AG09309 (cell line): ENCODE results near the gene RGS3.

Experiments used
- DNase-seq: peaks from one replicate; pipeline ENCODE4 v3.0.0-alpha.2; 2010; ENCODE audit warnings: low read depth
- H3K4me3 ChIP-seq: 2 replicates; pipeline ENCODE4 v1.5.1; 2011; ENCODE audit warnings: mild to moderate bottlenecking, low read depth, low read length, moderate library complexity; ENCODE audit not compliant: control insufficient read depth
- TF ChIP-seq, protein P1 (sequence below): IDR thresholded peaks from 2 replicates; pipeline ENCODE4 v1.5.1; 2011; ENCODE audit warnings: mild to moderate bottlenecking, low read depth, low read length, inconsistent platforms; ENCODE audit not compliant: insufficient read depth, control insufficient read depth; ENCODE audit errors: missing control alignments

The RGS3 gene

DNA sequence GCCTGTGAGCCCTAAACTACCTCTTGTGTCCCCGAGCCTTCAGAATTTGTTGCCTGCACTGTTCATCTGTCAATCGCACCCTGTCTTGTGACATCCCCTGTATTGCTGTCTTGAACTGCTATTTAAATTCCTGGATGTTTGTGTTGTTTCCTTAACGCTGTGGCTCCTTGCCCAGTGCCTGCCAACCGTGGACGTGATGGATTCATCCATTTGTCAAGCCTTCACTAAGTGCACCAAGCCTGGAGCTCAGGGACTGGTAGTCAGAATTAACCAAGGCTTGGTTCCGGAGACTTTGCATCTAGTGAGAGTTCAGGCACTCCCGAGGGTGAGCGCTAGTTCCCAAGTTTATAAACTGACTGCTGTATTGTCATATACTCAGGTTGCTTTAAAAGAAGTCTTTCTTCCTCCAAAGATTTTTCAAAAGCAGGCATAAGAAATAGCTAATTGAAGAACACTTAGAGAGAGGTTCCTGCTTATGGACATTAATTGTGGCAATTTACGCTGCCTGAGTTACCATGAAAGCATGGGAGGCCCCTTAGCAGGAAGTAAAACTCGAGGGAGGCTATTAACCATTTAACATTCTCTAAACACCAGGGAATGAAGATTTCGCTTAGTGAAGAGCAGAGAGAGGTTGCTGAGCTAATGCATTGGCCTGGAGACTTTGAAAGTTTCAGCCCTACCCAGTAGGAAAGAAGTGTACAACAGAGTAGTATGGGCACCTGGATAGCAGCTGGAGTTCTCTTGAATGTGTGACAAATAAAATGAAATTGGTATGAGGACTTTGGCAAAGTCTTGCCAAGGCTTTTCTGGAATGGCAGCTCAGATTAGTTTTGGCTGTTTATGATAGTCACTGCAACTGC lies 29.0 kb downstream of the RGS3 start:
- DNase-seq, result no peak
- TF ChIP-seq, protein P1, sequence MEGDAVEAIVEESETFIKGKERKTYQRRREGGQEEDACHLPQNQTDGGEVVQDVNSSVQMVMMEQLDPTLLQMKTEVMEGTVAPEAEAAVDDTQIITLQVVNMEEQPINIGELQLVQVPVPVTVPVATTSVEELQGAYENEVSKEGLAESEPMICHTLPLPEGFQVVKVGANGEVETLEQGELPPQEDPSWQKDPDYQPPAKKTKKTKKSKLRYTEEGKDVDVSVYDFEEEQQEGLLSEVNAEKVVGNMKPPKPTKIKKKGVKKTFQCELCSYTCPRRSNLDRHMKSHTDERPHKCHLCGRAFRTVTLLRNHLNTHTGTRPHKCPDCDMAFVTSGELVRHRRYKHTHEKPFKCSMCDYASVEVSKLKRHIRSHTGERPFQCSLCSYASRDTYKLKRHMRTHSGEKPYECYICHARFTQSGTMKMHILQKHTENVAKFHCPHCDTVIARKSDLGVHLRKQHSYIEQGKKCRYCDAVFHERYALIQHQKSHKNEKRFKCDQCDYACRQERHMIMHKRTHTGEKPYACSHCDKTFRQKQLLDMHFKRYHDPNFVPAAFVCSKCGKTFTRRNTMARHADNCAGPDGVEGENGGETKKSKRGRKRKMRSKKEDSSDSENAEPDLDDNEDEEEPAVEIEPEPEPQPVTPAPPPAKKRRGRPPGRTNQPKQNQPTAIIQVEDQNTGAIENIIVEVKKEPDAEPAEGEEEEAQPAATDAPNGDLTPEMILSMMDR, result no peak
- H3K4me3 ChIP-seq, result no peak overlapping the region

DNA sequence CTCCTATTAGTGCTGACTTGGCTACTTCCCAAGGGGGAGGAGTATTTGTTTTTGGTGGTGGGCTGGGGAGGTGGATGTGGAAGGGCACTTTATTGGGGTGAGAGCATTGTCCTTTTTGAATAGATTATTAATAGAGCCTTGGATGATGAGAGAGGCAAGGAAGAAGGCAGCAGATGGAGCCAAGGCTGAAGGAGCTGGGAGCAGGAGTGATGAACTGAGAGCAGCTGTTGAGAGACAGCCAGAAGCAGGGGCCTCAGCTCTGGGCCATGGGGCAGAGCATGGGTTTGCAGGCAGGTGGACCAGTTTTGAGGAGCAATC lies 29.6 kb downstream of the RGS3 start:
- no peak overlapping the region for H3K4me3 ChIP-seq
- DNase-seq, result no peak
- TF ChIP-seq, protein P1, result no peak

DNA sequence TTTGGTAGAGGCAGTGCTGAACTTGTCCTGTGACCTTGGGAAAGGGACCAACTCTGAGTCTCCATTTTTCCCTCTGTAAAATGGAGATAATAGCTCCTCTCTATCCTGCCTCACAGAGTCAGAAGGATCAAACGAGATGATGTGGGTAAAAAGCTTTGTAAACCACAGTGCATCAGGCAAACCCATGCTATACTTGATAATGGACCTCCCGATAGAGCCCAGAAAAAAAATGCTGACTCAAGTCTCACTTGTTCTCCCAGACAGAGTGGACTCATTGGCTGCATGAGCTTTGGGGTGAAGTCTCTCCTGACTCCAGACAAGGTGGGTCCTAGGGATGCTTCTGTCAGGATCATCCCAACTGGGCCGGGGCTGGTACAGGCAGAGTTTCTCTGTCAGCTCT lies 32.0 kb downstream of the RGS3 start:
- no peak for DNase-seq
- no peak overlapping the region for H3K4me3 ChIP-seq

DNA sequence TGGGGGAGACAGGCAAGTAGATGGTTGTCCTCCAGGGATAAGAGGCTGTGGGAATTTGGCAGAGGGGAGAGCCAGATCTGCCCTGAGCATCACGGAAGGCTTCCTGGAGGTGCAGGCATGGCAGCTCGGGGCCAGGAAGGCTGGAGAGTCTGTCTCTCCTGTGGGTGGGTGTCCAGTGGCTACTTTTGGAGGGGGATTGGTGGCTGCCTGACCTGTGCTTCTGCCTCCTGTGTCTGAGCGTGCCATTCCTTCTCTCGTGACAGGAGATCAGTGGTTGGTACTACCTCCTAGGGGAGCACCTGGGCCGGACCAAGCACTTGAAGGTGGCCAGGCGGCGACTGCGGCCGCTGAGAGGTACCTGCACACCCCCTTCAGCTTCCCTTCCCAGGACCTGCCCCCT lies 33.5 kb downstream of the RGS3 start:
- H3K4me3 ChIP-seq, result no peak overlapping the region
- DNase-seq, result no peak
- TF ChIP-seq, protein P1, result no peak

More for the DNA sequence above, 32.0 kb downstream of the RGS3 start:
- TF ChIP-seq, protein P1, result no peak

DNA sequence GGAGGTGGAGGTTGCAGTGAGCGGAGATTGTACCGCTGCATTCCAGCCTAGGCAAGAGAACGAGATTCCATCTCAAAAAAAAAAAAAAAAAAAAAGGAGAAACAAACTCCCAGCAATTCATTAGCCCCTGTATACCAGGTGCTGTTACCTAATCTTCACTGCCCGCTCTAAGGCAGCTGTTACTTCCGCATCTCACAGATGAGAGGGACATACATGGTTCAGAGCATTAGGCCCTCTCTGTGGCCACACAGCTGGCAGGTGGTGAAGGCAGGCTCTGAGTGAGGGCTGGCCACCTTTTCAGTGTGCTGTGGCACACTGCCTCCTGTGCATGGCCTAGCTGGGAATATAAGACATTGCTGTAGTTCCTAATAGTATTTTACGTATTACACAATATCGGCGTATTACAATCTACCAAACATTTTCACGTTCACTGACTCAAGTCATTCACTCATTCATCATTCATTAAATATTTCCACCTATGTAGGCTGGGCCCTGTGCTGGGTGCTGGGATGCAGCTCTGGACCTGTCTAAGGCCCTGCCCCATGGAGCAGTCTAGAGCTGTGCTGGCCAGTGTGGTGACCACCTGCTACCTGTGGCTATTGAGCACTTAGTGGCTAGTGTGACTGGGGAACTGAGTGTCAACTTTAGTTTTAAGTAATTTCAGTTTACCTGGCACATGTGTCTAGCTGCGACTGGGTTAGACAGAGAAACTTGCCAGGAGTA lies 35.8 kb downstream of the RGS3 start:
- no peak for DNase-seq
- TF ChIP-seq, protein P1, result no peak
- no peak overlapping the region for H3K4me3 ChIP-seq

DNA sequence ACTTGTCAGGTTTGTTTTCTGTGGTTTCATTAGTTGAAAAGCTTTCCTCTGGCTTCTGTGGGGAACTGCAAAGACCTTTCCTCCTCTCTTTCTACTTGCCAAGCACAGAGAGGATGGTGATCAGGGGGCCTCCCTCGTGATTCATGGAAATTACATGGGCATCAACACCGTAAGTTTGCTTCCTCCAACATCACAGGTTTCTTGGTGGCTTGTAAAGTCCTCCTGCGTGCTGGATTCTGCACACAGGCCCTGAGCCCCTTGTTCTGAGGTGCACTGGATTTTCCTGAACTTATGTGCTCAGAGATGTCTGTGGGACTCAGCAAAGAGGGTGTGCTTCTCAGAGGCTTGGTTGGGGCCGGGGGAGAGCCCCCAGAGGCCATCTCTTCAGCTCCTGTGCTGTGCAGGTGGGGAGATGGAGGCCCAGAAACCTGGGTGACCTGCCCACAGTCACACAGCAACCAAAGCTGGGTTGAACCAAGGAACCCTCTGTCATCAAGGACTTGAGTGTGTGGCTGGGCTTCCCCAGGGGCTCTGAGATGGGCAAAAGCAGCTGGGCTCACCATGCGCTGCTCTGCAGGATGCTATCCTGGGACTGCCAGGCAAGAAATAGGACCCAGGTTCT lies 36.5 kb downstream of the RGS3 start:
- DNase-seq, result no peak
- TF ChIP-seq, protein P1, result no peak
- H3K4me3 ChIP-seq, result no peak overlapping the region
